Measurements from ENCODE around the gene ARHGAP42.

The ARHGAP42 gene

DNA sequence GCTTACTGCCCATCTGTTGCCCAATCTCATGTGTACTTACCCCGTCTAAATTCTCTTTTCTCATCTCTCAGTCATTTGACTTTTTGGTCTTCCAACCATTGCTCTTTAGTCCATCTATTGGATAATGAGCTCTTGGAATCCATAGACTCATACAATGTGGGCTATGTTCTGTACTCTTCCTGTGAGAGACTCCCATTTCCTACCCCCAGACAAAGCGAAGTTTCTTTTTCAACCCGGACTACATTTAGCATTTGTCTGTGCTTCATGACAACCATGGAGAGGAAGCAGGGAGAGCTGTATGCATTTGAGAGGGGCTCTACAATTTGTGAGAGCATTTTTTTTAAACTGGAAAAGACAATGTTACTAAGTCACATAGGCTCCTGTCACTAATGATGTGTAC is 4.0 kb upstream of the ARHGAP42 start:
- no peak for DNase-seq

DNA sequence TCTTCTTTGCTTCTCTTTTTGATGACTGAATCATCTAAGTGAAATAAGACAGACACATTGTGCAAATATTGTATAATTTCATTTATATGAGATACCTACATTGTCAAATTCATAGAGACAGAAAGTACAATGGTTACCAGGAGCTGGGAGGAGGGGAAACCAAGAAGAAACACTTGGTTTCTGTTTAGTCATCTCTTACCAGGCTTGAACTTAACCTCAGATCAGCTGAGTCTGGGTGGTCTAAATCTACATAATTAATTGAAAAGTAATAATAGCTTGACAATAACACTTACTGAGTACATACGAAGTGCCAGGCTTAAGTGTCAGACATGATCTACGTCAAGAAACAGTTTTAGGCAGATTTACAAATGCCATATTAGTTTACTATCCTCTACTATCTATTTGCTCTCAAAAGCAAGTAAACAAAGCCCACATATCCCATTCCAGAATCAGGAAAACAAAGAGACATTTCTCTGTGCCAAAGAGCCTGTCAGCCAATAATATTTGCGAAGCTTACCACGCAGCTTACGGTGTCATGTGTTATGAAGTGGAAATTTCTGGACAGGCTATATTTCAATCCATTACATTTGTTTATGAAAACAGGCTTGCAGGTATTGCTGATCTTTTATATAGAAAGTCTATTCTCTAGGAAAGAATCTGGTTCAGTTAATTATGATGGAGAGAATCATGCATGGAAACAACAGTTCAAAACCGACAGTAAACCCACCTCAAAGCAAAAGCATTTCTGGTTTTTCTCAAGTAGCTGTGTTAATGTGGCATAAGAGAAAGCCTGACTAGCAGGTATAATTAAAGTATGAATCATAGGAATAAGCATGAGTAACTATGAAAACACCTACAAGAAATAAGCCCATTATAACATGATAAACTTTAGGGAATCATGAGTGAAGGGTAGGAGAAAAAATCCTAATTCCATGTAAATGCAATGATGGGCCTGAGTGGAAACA is 2.7 kb upstream of the ARHGAP42 start:
- DNase-seq: no peak

DNA sequence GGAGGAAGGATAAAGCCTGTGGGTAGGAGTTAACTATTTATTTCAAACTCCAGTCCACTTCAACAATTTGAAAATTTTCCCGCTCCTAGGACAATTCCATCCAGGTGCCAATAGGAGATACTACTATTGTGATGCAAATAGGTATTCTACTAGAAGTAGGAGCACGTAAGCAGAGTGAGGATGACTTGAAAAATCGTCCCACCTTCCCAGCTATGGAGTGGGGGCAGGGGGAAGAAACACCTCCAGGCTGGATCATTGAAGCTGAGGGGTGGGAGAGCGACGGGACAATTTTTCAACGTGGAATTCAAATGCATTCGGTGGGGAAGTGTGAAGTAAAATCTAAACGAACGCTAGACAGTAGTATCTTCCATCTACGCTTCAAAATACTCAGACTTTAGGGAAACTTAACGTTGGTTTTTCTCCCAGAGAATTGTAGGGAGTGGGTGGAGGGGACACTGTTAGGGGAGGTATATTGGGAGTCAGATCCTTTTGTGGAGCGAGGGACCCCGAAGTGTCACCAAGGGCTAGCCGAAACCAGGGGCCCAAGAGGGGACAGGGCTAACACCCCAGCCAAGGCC is 523 bp upstream of the ARHGAP42 start:
- DNase-seq: no peak

DNA sequence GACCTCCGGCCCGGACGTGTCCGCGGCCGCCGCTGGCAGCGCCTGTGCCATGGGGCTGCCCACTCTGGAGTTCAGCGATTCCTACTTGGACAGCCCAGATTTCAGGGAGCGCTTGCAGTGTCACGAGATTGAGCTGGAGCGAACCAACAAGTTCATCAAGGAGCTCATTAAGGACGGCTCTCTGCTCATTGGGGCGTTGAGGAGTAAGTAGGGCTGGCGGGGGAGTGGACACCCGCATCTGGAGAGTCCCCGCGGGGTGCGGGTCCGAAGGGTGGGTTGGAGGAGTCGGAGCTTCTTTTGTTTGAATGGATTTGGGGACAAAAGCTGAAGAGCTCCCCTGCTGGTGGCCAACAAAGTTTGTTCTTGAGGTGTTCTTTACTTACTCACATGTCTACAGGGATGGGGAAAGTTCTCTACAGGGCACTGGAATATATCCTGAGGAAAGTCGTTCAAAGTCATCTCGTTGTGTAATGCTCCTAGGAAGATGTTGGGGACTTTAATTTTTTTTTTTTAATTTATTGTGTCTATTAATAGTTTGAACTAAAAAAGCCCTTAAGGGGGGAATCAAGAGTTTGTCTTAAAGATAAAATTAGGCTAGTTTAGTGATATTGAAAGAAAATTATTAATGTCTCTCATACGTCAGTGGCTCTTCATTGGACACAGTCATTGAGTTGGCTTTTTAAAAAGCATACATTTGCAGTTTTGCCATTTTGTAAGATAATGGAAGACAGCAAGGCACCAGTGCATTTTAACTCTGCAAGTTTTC is 725 bp downstream of the ARHGAP42 start:
- no peak for DNase-seq

DNA sequence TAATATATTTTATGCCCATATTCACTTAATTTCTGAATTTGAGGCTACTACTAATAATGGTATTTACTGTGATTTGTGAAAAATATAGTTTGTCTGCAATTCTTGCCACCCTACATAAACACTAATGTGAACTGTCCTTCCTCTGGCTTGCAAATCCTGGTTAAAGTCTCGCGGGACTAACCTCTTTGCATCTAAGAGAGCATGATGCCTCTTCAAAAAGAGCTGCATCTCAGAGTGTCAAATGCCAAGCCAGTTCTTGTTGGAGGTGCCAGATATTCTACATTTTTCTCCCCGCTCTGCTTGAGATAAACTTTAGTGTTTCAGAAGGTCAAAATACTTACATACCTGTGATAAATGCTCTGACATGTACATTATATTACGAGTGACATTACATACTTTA is 2.1 kb downstream of the ARHGAP42 start:
- no peak for DNase-seq

DNA sequence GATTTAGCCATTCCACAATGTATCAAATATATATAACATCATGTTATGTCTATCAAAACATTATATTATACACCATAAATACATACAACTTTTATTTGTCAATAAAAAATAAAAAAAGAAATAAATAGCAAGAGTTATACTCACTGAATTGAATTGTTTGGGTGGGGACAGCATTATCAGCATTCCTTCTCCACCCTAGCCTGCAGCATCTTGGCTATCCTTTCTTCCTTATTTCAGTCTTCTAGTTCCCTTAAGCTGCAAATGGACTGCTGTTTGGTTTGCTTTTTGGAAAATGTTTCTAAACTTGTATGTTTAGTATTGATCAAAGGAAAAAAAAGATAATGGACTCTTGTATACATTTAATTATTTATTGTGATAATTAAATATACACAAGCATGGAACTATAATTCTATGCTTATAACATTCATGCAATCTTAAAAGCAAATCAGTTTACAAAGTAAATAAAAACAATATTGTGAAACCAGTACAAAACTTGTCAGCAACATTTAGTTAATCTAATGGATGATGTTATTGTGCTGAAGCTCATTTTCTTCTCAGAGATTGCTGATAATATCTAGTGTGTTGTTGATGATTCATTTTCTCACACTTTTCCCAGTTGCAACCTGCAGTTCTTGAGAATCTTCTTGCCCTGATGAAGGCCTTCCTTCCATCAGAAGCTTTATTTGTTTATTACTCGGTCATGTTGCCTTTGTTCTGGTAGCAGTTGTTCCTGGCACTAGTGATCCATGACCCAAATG is 5.0 kb downstream of the ARHGAP42 start:
- no peak for DNase-seq

DNA sequence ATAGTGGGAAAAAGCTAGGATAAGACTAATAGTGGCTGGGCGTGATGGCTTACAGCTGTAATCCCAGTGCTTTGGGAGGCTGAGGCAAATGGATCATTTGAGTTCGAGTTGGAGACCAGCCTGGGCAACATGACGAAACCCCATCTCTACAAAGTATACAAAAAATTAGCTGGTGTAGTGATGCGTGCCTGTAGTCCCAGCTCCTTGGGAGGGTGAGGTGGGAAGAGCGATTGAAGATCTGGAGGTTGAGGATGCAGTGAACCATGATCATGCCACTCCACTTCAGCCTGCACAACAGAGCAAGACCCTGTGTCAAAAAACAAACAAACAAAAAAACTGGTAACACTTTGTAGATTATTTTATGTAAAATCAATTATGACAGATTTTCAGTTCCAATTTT is 8.8 kb downstream of the ARHGAP42 start:
- DNase-seq: no peak

DNA sequence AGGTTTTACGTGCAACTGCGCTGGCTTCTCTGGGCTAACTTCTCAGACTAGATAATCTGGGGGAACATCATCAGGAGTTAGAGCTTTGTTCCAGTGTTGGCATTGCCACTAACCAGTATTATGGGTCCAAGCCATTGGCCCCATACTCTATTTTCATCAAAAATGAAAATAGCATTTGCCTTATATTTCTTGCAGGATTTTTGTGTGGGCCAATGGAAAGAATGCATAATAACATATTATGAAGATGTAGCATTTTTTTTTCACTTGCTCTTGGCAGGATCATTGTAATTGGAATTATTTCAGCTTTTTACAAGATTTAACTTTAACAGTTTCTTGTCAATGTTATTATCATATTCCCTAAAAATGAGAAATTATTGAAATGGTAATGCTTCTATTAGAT is 16.1 kb downstream of the ARHGAP42 start:
- no peak for DNase-seq

DNA sequence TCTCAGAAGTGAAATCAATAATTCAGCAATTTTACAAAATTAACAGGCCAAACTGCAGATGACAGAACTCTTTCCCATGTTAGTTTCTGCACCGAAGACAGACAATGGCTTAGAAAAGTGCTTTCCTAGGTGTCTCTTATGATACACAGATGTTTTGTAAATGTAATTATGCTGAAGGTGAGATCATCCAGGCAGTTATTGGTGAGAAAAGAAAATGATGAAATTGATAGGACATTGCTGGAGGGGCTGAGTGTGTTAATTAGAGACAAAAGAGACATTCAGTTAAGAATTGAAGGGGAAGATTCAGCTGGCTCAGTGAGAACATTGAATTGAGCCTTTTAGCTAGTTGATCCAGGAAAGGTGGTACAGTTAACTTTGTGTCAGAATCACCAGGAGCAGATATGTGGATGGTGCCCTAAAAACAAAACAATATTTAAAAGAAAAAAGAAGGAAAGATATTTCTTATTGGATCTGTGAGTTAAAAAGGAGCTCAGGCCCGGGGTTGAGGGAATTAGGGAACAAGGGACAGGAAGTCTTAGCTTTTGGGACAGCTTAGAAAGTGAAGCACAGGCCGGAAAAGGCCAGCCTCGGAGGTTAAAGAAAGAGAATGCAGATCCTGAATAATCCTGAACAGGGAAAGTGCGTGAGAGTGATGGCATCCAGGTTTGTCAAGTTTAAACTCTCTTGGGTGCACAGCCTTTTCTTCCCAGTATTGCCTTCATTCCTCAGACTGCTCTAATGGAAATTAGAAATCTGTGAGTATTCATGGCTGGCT is 16.9 kb downstream of the ARHGAP42 start:
- DNase-seq: no peak

DNA sequence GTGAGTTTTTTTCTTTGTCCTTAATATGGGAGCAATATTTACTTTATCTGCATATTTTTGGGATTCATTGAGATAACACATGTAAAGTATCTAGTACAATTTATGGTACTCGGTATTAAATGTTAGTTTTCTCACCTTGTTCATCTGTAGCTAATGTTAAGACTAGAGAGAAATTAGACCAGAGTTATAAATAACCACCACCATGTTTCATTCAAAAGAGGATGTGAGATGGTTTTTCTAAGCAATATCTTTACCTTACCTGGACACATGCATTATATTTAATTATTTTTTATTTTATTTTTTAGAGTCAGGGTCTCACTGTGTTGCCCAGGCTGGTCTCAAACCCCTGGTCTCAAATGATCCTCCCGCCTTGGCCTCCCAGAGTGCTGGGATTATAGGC is 18.4 kb downstream of the ARHGAP42 start:
- no peak for DNase-seq

DNA sequence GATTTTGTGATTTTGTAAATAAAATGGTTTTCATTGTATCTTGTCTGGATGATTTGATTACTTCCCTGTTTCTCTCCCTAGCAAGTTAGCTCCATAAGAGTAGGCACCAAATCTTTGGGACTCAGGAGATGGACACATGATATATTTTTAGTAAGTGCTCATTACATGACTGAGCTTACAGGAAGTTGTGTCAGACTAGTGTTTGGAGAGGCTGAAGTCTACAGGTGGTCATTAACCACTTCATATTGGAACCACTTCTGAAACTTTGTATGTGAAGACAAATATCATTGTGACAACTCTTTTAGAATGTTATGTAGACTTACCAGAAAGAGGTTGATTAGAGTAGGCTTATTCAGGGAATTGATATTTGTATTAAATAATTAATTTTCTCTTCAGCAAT is 19.1 kb downstream of the ARHGAP42 start:
- no peak for DNase-seq

DNA sequence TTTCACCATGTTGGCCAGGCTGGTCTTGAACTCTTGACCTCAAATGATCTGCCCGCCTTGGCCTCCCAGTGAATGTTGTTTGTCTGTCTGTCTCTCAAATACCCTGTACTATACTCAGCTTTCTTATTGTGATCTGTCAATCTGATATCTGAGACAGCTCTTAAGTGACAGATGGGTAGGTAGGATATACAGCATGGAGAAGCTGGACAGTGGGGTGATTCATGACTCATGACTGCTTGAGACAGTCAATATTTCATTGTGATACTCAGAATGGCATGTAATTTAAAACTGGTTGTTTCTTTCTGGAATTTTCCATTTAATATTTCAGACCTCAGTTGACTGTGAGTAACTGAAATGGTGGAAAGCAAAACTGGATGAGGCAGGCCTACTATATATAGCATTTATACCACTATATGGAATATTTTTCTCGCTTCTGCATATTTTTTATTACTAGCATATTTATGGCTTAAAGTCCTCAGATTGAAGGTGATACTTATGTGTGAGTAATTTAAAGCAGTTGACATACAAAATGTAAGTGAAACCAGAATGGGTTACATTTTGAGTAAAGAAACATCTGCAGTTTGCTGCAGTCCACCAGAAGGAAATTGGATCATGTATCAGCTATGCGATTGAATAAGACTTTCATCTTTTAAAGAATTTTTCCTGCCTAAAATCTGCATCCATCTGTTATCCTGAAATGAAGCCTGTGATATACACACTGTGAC is 22.3 kb downstream of the ARHGAP42 start:
- no peak for DNase-seq

DNA sequence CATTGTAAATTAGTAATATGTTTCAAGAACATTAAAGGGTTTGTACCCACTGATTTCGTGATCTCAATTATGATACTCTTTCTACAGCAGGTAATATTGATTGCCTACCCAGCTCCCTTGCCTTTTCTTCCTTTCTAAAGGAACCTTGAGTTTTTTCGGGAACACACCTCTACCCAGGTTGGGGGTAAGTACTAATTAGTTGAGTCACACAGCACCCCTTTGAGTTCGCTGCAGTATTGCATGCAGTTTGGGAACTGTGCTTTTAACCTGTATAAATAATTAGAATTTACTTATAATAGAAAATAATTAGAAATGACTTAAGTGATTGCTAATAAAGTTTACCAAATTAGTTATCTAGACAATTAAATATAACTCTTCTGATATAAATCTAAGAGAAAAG is 24.9 kb downstream of the ARHGAP42 start:
- DNase-seq: no peak

DNA sequence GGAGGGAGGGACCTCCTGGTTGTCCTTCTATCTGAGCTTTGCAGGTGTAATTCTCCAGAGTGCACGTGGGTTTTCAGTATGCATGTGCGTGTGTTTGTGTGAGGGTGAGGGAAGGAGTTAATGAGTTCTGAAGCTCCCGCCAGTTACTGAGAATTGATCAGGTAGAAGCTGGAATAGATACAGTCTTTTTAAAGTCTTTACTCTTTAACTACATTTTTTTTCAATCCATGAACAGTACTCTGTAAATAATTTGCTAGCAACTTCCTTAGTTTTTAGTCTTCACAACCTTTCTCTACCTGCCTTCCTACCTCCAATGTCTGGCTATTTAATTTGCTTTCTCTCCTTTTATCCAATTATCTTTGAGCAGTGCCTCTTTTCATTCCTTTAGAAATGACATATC is 25.5 kb downstream of the ARHGAP42 start:
- no peak for DNase-seq

DNA sequence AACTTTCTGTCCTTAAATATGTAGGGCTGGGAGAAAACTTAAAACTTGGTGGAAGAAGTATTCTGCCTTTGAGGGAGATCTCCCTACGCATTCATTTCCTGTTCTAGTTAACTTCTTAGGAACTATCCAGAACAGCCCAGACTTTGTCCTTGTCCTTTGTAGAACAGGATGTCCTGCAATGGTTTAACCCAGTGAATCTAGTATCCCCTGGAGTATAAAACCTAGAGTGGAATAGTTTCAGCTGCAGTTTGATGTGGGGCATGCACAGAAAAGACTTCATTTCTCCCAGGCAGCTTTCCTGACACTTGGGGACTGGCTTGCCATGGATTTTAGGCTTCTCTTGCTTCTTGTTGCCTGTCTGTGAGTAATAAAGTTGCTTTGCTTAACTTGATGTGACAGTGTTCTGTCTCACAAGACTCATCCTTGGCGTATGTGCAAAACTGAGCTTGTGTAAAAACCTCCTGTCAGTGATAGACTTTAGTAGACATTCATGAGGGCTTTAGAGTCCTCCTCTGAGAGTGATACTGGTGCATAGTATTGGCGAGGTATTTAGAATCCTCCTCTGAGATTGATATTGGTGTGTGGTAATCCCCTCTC is 28.2 kb downstream of the ARHGAP42 start:
- DNase-seq: no peak

DNA sequence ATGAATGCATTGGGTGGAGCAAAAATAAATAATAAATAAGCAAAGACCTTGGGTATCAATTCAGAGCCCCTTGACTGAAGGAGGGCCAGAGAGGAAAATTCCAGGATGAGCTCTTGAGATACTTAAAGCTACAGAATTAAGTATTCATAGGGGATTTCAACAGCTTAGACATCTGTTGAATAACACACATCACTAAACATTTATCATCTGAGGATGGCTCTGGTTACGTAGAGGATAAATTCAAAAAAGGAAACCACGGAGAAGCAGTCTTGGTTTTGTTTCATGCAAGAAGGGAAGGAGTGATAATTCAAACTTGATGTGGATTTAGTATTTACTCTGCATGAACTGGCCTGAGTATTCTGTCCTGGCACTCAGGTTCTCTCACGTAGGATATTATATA is 29.8 kb downstream of the ARHGAP42 start:
- DNase-seq: no peak

DNA sequence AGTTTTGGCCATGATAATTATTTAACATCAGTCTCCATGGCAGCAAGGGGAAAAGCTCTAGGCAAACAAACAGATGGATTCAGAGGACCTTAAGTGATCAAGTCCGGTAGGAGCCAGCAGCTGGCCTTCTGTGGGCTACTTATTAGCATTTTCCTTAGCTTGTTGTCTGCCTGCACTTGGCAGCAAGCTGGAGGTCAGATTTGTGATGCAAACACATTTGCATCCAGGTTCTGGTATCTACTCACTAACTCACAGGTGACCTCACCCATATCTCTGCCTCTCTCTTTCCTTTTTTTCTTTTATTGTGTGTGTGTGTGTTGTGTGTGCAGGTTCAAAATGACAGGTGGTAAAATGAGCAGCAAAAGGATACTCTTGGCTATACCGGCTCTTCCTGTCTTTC is 32.3 kb downstream of the ARHGAP42 start:
- DNase-seq: peak; percentile 64

DNA sequence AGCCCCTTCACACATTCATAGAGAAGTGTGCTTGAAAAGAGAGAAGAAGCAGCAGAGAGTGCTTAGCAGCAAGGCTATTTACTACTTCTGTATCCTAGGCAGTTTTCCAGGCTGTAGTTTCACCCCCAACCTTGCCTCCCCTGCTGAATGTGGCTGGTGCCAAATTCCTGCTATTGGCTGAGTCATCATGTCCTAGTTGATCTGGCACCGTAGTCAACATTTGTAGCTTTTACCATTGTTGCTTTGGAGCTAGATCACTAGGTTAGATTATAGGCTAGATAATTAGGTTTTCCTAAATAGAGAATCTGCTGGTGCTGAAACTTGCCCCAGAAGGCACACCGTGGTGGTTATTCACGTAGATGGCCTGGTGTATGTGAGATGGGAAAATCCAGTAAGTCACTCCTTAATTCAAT is 32.7 kb downstream of the ARHGAP42 start:
- peak; percentile 77 for DNase-seq

DNA sequence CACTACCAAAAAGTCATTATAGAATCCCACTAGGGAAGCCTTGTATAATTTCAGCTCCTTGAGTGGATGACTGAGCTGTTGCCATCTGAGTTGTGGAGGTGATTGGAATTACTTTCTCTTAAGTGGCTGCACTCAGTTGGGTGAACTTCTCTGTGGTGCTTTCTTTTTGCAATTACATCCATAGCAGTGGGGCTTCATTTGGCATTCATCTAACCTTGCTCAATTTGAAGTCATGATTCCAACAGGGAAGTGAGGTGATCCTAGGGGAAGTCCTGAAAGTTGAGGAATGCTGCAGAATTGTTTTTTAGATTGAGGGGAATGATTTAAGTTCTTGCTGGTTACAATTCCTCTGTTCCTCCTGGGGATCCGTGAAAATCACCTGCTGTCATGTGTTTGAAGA is 39.6 kb downstream of the ARHGAP42 start:
- no peak for DNase-seq

DNA sequence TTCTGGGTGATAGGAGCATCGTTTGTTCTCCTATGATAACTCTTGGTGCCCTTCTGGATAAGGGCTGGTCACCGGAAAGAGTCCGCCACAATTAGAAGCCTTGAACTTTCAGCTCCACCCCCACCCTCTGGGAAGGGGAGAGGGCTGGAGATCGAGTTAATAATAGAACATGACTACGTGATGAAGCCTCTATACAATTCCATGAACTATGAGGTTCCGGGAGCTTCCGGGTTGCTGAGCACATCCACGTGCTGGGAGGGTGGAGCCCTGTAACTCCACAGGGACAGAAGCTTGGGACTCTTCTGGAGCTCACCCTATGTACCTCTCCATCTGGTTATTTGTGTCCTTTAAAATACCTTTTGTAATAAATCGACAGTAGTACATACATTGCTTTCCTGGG is 40.3 kb downstream of the ARHGAP42 start:
- no peak for DNase-seq

DNA sequence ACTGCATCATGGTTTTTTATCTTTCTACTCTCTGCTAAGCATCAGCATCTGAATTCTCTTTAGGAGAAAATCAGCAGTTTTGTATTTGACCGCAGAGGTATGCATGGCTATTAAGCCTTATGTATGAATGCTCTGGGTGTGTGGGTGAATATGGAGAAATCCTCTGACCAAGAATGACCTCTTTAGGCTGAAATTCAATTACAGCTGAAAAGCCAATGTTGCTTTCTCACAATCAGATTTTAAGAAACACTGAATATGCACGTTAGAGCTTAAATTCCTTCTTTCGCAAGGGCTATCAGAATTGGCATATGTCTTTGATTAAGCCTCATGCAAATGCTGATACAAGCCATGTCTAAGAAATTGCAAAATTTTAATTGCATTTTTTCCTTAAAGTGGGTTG is 43.2 kb downstream of the ARHGAP42 start:
- DNase-seq: no peak

Measured in NCI-H2029 treated with DMSO at 0.1 percent for 48 hours (cell line).